Left lobe of liver (tissue), 2 donors: ENCODE measurements around the gene EXOC3L1. TPM values are rescaled to one million over a fixed set of nuclear protein-coding genes. Genes with fewer than 3 reads are reported as not detected.

Experiments
- ATAC-seq: fragments of 200-7000 bp; cut with Tn5 transposase; one replicate; pipeline ENCODE4 v1.9.1; 2020; ENCODE audit warnings: mild to moderate bottlenecking, moderate library complexity
- DNase-seq: peaks from one replicate; pipeline ENCODE4 v3.0.0-alpha.2; 2020; ENCODE audit warnings: low spot score
- total RNA-seq: library from RNA; stranded (reverse); gene quantifications from one replicate; pipeline ENCODE4 v1.2.1, GENCODE V29; 2021
- donor health status: DM: no; HTN: no; CAD: no; lungs with moderate emphysema.
- donor health status: DM: no; HTN: yes; CAD: no.

The EXOC3L1 gene
- total RNA-seq, 1 donor from 2014 or later = 1.8 TPM

DNA sequence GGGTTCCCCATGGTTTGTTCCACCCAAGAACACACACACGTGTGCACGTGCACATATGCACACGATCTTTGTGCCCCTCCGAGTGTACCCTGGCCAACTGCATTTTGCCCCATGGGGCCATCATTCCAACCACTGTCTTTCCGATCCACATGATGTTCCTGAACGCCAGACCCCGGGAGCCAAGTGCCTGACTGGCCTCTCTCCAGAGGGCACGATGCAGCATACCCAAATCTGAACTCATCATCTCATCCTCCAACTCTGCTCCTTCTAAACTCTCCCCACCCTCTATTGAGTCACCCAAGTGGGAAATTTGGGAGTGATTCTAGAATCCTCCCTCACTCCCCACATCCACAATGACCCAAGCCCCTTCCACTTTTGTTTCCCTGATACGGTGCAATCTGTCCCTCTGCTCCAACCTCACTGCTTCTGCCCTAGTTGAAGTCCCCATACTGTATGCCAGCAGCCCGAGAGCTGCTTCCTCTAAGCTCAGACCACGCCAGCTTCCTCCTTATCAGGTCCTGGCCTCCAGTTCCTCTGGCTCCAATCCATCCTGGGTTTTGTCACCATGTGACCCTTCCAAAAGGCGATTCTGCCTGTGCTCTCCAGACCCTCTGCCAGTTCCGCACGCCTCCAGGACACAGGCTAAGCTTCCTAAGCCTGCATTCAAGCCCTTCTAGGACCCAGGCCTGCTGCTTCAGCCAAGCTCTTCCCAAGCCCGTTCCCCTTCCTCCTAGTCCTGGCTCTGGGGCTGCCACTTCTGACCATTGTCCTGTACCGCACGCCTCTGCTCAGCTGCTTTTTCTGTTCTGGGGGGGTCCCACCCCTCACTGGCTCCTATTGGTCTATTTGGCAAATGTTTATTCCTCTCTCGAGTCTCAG is 26.9 kb upstream of the EXOC3L1 start:
- peak; percentile 63 for ATAC-seq
- DNase-seq = no peak

DNA sequence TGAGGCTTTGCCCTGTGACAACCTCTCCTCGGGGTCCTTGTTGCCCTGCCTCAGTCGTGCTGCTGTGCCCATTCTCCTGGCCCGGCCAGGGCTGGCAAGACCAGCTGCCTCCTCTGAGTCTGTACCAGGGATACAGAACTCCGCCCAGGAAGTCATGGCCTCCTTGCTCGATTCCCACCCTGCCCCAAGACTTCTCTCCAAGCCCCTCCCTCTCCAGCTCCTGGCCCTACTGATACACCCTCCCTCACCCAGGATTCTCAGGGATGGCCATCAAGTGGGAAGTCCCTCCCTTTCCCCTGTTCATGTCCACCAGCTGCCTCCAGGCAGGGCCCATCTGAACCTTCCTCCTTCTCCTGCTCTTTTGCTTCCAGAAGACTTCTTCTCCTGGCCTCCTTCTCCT is 25.8 kb upstream of the EXOC3L1 start:
- ATAC-seq = no peak

DNA sequence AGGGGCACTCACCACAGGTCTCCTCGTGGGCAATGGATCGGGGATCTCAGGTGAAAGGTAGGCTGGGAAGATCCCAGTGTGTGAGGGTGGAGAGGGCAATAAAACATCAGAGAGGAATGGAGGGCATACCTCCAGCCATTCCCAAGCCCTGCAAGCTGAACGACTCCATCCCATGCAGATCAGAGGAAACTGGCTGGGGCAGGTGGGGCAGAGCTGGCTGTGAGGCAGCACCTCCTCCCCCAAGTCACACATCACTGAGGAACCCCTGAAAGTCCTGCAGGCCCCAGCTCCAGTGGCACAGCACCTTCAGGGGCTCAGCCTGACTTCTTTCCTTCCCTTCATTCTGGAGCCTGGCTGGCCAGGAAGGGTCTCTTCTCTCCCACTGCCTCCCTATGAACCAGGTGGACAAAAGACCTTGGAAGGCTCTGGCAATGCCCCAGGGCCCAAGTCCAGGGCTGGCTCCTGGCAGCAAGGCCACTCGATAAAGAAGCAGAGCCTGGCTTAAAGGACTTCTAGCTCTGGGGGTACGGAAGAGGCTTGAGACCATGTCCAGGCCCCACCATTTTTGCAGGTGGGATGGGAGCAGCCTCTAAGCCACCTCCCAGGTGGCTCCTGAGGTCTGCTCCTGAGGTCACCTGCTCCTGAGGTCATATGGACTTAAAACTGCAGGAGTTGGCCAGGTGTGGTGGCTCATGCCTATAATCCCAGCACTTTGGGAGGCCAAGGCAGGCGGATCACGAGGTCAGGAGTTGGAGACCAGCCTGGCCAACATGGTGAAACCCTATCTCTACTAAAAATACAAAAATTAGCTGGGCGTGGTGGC is 23.5 kb upstream of the EXOC3L1 start:
- ATAC-seq (no peak), DNase-seq (no peak)

More for the DNA sequence above, 25.8 kb upstream of the EXOC3L1 start:
- DNase-seq = no peak

DNA sequence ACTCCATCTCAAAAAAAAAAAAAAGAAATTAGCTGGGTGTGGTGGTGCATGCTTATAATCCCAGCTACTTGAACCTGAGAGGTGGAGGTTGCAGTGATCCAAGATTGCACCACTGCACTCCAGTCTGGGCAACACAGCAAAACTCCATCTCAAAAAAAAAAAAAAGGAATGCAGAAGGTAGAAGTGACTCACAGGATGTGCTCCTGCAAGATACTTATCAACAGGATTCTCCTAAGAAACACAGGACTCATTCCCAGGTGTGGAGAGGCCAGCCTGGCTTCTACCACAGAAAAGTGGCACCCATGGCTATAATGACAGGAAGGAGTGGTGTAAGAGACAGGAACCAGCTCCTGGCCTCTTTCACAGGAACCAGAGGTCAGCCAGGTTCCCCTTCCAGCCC is 22.8 kb upstream of the EXOC3L1 start:
- ATAC-seq = no peak
- no peak for DNase-seq

DNA sequence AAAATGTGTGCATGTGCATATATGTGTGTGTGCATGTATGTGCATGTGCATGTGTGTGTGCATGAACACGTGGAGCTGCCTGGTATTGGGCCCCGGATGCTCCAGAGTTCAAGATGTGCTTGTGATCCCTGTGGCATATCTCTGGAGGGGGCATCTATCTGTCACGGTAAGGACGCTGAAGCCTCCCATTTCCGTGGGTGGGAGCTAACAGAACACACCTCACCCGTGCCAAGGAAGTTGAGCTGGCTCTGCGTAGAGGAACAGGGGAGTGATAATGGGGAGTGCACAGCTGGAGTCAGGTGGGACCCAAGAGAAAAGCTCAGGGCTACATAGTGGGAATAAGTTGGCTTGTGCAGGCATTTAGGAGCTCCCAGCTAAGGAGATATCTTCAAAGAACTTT is 21.7 kb upstream of the EXOC3L1 start:
- DNase-seq (no peak), ATAC-seq (no peak)

DNA sequence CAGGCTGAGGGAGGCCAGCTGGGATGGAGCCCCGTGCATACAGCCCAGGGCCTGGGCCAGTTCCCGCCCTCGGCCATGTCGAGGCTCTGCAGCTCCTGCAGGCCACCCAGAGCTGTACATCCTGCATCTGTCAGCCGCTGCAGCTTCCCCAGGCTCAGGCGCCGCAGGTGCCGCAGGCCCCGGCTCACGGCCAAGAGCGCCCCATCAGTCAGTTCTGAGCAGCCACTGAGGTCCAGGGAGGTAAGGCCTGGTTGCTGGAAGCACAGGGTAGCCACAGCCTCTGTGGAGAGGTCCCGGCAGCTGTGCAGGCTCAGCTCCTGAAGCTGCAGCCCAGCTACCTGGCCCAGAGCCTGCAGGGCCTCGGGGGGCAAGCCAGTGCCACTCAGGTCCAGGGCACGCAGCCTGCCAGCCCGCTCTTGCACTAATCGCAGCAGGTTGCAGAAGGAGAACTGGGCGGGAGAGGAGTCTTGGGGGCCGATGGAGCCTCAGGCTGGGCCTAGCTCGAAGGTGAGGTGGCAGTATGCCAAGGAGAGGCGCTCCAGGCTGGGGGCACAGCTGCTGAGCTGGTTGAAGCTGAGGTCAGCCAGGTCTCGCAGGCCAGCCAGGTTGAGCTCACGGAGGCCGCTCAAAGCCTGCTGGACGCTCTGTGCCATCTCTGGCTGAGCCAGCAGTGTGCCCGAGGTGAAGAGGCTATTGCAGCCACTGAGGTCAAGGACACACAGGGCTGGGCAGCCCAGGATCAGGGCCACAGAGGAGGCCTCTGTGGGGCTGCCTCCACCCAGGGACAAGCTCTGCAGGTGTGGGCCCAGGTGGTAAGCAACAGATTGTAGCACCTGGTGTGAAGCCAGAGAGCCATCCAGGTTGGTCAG is 20.4 kb upstream of the EXOC3L1 start:
- ATAC-seq (peak; percentile 89), DNase-seq (peak; percentile 89)

DNA sequence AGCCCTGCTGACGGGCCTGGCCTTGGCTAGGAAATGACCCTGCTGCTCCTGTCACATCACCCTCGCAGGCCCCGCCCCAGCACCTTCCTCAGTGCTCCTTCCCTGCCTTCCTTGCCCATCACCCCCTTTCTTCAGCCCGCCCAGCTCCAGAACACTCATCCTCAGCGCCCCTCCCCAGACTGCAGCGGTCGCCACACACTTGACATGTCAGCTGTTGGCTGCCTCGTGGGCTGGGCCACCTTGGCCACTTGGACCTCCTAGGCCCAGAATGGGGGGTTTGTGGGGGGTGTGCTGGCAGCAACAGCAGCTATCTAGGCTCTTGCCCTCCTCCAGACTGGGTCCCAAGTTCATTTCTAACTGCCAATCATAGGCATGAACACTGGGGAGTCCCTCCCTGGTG is 19.6 kb upstream of the EXOC3L1 start:
- ATAC-seq (no peak), DNase-seq (no peak)

DNA sequence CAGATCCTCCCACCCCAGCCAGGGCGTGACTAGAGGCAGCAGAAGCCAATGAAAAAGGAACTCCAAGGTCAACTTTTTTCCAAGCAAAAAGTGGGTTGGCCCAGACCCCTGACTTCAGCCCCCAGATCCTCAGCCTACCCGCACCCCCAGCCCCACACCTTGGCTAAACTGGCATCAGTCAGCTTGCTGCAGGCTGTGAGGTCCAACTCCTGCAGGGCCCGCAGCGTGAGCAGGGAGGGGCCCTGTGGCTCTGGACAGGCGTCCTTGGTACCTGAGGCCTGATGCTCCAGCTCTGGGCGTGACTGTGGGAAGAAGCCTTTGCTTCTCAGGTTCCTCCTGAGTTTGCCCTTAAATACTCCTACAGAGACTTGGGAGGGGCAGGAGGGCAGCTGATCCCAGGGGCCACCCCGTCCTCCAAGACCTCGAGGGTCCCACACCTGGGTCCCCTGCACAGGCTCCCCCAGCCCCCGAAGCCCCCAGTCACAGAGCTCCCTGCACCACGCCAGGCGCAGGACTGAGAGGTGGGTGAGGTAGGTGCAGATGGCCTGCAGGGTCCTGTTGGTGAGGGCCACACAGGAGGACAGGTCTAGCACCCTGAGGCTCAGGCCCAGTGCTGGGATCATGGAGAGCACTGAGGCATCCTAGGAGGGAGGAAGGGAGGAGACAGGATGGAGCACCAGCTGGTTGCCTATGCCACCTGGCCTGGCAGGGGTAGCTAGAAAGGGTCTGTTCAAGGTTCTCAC is 18.4 kb upstream of the EXOC3L1 start:
- DNase-seq = no peak
- no peak for ATAC-seq

DNA sequence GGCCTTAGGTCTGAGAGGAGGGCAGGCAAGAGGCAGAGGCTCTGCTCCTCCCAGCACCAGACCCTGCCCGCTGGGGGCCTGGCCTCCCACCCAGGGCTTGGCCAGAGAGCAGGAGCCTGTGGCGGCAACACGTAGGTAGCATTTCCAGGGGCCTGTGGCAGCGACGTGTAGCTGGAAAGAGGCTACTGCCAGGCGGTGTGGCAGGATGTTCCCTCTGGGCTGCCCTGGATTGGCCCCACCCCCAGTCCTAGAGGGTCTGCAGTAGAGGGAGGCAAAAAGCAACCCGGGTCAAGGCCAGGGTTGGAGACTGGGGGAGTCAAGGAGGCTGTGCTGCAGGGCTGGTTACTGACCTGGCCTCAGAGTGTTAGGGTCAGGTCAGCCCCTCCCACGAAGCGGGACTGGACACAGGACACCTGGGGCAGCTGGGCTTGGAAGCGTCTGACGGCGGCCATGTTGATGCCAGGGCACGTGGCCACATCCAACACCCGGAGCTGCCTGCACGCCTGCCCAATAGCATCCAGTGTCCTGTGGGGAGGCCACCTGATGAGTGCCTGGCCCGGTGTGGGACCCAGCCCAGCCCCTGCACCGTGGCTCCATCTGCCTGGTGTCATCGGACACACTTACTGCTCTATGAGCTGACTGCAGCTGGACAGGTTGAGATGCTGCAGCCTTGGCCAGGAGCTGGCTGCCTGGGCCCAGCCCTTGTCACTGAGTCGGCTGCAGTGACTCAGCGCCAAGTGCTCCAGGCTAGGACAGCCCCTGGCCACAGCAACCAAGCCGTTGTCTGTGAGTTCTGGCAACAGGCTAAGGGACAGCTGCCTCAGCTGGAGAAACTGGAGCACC is 17.5 kb upstream of the EXOC3L1 start:
- ATAC-seq (no peak), DNase-seq (no peak)

DNA sequence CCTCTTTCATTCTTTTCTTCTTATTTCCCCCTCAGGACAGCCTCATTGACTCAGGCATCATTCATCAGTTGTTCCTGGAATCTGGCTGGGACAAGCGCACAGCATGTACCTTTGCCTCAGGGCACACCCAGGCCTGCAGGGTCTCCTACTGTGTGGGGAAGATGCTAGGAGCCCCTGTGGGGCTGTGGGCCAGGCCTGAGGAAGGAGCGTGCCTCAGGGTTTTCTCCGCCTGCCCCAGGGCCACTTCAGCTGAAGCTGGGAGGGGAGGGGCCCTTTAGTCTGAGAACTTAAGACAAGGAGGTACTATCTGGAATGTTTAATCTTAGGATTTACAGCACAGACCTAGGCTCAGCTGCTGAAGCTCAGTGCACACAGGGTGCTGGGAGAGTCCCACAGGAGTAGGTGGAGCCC is 16.9 kb upstream of the EXOC3L1 start:
- no peak for ATAC-seq

DNA sequence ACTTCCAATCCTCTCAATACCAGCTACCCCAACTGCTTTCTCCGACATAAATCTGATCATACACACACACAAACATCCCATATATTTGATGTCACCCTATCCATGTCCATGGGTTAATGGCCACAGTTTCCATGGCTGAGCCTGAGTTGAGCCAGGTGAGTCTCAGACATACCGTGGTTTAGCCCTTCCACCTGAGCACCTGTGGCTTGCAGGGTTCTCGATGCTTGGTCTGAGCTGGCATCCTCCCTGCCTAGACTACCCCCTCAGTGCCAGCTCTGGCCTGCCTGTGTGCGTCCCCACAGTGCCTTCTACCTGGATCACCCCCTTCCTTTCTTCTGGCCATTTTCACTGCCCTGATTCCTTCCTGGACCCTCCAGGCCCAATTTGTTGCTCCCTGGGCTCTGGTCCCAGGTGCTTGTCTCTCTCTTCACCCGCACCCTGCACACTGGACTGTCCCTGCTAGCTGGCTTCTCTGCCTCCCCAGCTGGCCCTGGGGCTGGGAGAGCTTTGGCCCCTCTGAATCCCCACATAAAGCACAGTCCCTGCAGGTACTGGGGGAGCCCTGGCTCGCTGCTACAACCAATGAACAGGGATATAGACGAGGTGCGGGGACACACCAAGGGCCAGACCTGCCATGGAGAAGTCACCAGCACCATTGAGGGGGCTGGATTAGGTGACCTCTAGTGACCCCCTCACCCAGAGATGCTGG is 16.3 kb upstream of the EXOC3L1 start:
- ATAC-seq (no peak), DNase-seq (no peak)

More for the DNA sequence above, 16.9 kb upstream of the EXOC3L1 start:
- DNase-seq = no peak

DNA sequence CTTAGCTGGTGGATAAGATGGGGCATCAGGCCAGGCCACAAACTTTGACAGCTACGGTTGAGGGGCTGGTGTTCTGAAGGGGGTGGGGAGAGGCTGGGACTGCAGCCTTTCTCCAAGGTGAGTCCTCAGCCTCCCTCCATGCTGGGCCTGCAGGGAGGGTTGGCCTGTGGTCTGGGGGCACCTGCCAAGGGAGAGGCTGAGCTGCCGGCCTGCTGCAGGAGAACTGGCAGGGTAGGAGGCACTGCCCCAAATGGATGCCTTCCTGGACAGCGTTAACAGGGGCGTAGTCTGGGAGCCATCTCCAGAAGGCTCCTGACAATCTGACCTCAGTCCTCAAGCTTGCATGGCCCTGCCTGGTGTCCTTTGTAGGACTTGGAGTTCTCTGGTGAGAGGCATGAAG is 14.1 kb upstream of the EXOC3L1 start:
- ATAC-seq (no peak), DNase-seq (no peak)

DNA sequence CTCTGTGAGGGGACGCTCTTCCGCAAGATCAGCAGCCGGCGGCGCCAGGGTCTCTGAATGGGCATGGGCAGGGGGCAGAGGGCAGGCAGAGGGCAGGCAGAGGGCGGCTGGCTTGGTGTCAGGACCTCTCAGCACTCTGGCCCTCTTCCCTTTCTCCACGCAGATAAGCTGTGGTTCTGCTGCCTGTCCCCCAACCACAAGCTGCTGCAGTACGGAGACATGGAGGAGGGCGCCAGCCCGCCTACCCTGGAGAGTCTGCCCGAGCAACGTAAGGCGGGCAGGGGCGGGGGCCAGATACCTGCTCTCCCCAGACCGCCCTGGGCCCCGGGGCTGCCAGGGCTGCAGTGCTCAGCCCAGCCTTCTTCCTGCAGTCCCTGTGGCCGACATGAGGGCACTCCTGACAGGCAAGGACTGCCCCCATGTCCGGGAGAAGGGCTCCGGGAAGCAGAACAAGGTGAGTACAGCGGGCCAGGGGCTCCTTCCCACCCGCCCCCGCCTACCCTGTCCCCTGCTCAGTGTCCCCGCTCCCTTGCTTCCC is 13.1 kb upstream of the EXOC3L1 start:
- ATAC-seq (no peak), DNase-seq (no peak)

DNA sequence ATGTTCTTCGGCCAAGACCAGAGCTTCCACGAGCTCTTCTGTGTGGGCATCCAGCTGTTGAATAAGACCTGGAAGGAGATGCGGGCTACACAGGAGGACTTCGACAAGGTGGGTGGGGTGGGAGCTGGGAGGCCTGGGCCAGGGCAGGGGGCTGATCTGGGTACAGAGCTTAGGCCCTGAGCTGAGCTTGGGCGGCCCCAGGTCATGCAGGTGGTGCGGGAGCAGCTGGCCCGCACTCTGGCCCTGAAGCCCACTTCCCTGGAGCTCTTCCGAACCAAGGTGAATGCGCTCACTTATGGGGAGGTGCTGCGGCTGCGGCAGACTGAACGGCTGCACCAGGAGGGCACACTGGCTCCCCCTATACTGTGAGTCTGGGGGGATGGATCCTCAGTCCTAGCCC is 12.5 kb upstream of the EXOC3L1 start:
- DNase-seq = no peak
- ATAC-seq = no peak

DNA sequence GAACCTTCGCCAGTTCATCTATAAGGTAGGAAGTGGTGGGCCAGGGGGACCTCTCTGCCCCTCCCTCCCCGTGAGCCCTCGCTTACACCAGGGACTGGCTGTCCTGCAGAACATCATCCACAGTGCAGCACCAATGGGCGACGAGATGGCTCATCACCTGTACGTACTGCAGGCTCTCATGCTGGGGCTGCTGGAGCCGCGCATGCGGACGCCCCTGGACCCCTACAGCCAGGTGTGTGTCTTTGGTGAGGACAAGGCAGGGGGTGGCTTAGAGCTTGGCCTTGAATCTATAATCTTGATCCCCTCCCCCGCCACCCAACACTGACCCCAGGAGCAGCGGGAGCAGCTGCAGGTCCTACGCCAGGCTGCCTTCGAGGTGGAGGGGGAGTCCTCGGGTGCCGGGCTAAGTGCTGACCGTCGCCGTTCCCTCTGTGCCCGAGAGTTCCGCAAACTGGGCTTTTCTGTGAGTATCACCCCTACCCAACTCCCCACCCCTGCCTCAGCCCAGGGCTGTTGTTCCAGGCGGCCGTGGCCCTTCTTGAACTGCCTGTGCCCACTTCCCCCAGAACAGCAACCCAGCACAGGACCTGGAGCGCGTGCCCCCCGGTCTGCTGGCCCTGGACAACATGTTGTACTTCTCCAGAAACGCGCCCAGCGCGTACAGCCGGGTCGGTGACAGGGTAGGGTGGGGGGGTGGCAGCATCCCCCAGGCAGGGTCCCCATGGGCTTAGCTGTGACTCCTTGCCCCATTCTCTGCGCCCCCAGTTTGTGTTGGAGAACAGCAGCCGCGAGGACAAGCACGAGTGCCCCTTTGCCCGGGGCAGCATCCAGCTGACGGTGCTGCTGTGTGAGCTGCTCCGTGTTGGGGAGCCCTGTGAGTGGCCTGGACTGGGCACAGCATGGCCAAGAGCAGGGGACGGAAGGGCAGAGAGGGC is 11.7 kb upstream of the EXOC3L1 start:
- ATAC-seq = no peak

DNA sequence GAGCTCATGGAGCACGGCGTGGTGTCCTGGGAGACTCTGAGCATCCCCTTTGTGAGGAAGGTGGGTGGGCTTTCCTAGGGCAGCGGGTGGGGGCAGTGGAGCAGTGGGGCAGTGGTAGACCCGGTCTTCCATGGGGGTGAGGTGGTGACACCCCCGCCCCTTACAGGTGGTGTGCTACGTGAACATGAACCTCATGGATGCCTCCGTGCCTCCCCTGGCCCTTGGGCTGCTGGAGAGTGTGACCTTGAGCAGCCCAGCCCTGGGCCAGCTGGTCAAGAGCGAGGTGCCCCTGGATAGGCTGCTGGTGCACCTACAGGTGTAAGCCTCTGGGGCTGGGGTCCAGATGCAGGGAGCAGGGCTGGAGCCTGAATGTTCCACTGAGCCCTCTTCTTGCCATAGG is 10.6 kb upstream of the EXOC3L1 start:
- no peak for DNase-seq
- ATAC-seq = no peak

More for the DNA sequence above, 11.7 kb upstream of the EXOC3L1 start:
- no peak for DNase-seq

DNA sequence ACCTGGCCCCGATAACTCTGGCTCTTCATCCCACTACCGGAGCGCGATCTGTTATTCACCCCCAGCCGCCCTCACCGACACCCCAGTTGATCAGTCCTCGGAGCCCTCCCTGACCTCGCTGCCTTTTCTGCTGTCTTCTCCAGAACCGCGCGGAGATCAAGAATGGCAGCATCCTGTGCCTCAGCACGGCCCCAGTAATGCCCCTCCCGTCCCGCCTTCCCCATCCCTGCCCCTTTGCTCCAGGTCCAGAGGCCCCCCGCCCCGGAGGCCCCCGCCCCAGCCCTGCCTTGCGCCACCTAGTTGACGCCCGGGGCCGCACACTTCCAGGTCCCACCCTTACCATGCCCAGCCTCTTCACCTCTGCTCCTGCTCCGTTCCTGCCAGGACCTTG is 9.9 kb upstream of the EXOC3L1 start:
- ATAC-seq (peak; percentile 5), DNase-seq (no peak)
